Cardiac fibroblast (primary cell): ENCODE data around the gene SYT9.
"Not testable (repeated sequence)": the region's sequence is repeated elsewhere in the genome, so short reads cannot be mapped to it uniquely, and the experiment has no call there.

Experiments
- DNase-seq, 2 donors: peaks; one replicate each; pipeline versions ENCODE4 v3.0.0 to v3.0.0-alpha.2; 2010; ENCODE audit warnings: low read depth in 2 of 2
- H3K4me3 ChIP-seq, 2 donors: replicated peaks in 1 of 2; 1 replicate in 1 of 2; 2 replicates in 1 of 2; pipeline ENCODE4 v1.5.1; 2011; ENCODE audit warnings: low read depth in 2 of 2, low read length in 2 of 2, mild to moderate bottlenecking in 2 of 2, moderate library complexity in 1 of 2
- CTCF ChIP-seq: IDR thresholded peaks from one replicate; pipeline ENCODE4 v1.5.1; 2011; ENCODE audit warnings: low read depth, mild to moderate bottlenecking, low read length, inconsistent platforms

SYT9 gene

GRCh38 chr11:7321473-7322450 lies 70.1 kb downstream of the SYT9 start:
- TF ChIP-seq CTCF: no peak
- DNase-seq: no peak
- no peak overlapping the region for H3K4me3 ChIP-seq

GRCh38 chr11:7332451-7332850 lies 80.7 kb downstream of the SYT9 start:
- no peak for TF ChIP-seq CTCF
- H3K4me3 ChIP-seq: no peak overlapping the region
- no peak for DNase-seq

GRCh38 chr11:7332962-7333361 lies 81.3 kb downstream of the SYT9 start:
- H3K4me3 ChIP-seq: no peak overlapping the region
- no peak for TF ChIP-seq CTCF
- no peak for DNase-seq

- H3K4me3 ChIP-seq, DNase-seq: not testable (repeated sequence)
Observed at GRCh38 chr11:7335442-7335841, 83.7 kb downstream of the SYT9 start.

- no peak overlapping the region for H3K4me3 ChIP-seq
- TF ChIP-seq CTCF: no peak
- DNase-seq: no peak
Observed at GRCh38 chr11:7341551-7341950, 89.8 kb downstream of the SYT9 start.

GRCh38 chr11:7347611-7348431 lies 96.1 kb downstream of the SYT9 start:
- TF ChIP-seq CTCF: no peak
- no peak for DNase-seq
- no peak overlapping the region for H3K4me3 ChIP-seq
